Cardiac fibroblast (primary cell): ENCODE results near the gene TCF12.

ENCODE experiments used
- DNase-seq, 2 donors: peaks; one replicate each; pipeline versions ENCODE4 v3.0.0 to v3.0.0-alpha.2; 2010; ENCODE audit warnings: low read depth in 2 of 2
- H3K4me3 ChIP-seq, 2 donors: replicated peaks in 1 of 2; 1 replicate in 1 of 2; 2 replicates in 1 of 2; pipeline ENCODE4 v1.5.1; 2011; ENCODE audit warnings: low read depth in 2 of 2, low read length in 2 of 2, mild to moderate bottlenecking in 2 of 2, moderate library complexity in 1 of 2
- TF ChIP-seq, protein P1 (sequence below): IDR thresholded peaks from one replicate; pipeline ENCODE4 v1.5.1; 2011; ENCODE audit warnings: low read depth, mild to moderate bottlenecking, low read length, inconsistent platforms

The TCF12 gene

GRCh38 chr15:57015897-57016296 is 97.5 kb downstream of the TCF12 start:
- peak in 1 of 2 donors; percentile 38 for DNase-seq
- no peak overlapping the region for H3K4me3 ChIP-seq
- TF ChIP-seq, protein P1, sequence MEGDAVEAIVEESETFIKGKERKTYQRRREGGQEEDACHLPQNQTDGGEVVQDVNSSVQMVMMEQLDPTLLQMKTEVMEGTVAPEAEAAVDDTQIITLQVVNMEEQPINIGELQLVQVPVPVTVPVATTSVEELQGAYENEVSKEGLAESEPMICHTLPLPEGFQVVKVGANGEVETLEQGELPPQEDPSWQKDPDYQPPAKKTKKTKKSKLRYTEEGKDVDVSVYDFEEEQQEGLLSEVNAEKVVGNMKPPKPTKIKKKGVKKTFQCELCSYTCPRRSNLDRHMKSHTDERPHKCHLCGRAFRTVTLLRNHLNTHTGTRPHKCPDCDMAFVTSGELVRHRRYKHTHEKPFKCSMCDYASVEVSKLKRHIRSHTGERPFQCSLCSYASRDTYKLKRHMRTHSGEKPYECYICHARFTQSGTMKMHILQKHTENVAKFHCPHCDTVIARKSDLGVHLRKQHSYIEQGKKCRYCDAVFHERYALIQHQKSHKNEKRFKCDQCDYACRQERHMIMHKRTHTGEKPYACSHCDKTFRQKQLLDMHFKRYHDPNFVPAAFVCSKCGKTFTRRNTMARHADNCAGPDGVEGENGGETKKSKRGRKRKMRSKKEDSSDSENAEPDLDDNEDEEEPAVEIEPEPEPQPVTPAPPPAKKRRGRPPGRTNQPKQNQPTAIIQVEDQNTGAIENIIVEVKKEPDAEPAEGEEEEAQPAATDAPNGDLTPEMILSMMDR: no peak

- TF ChIP-seq, protein P1: peak; percentile 16
- peak; percentile 40 to 42 for DNase-seq
- no peak overlapping the region for H3K4me3 ChIP-seq
Measured at GRCh38 chr15:57017024-57017423, 98.6 kb downstream of the TCF12 start.

GRCh38 chr15:57018151-57018550 is 99.7 kb downstream of the TCF12 start:
- TF ChIP-seq, protein P1: no peak
- H3K4me3 ChIP-seq: no peak overlapping the region
- peak in 1 of 2 donors; percentile 18 for DNase-seq

- TF ChIP-seq, protein P1: no peak
- DNase-seq: peak; percentile 20 to 70
- H3K4me3 ChIP-seq: no peak overlapping the region
Measured at GRCh38 chr15:57019496-57020160, 101.2 kb downstream of the TCF12 start.

GRCh38 chr15:57025264-57025926 is 107.0 kb downstream of the TCF12 start:
- H3K4me3 ChIP-seq: no peak overlapping the region
- TF ChIP-seq, protein P1: no peak
- peak; percentile 55 to 73 for DNase-seq

GRCh38 chr15:57026016-57026592 is 107.7 kb downstream of the TCF12 start:
- peak in 1 of 2 donors; percentile 14 for DNase-seq
- TF ChIP-seq, protein P1: no peak
- H3K4me3 ChIP-seq: no peak overlapping the region
